Stomach (tissue), 9 donors: ENCODE measurements around the gene TSTD1. TPM values are rescaled to one million over a fixed set of nuclear protein-coding genes. Genes with fewer than 3 reads are reported as not detected.
A peak's percentile ranks its signal among the peaks of the same experiment; 100 is the strongest.
"Not testable (repeated sequence)": the region's sequence is repeated elsewhere in the genome, so short reads cannot be mapped to it uniquely, and the experiment has no call there.

ENCODE experiments used
- DNase-seq, 2 donors: peaks; one replicate each; pipeline versions ENCODE4 v3.0.0 to v3.0.0-alpha.2; 2013 to 2019
- H3K27ac ChIP-seq, 5 donors: fragments of 200-600 bp in 4 of 5; sonication (generic) in 4 of 5; one replicate each; pipeline ENCODE4 v1.5.1; 2013 to 2019; ENCODE audit warnings: mild to moderate bottlenecking in 1 of 5, moderate library complexity in 1 of 5
- H3K27me3 ChIP-seq, 3 donors: fragments of 200-600 bp; sonication (generic); one replicate each; pipeline ENCODE4 v1.5.1; 2017 to 2019; ENCODE audit warnings: mixed run types in 1 of 3
- H3K36me3 ChIP-seq, 4 donors: fragments of 200-600 bp; sonication (generic); 1 replicate in 3 of 4; 2 replicates in 1 of 4; pipeline ENCODE4 v1.5.1; 2016 to 2019
- H3K4me1 ChIP-seq, 4 donors: fragments of 200-600 bp; sonication (generic); one replicate each; pipeline ENCODE4 v1.5.1; 2016 to 2019
- H3K4me3 ChIP-seq, 4 donors: fragments of 200-600 bp; sonication (generic) in 3 of 4; one replicate each; pipeline ENCODE4 v1.5.1; 2016 to 2019; ENCODE audit warnings: mild to moderate bottlenecking in 1 of 4
- H3K9me3 ChIP-seq, 4 donors: fragments of 200-600 bp; sonication (generic); one replicate each; pipeline ENCODE4 v1.5.1; 2016 to 2019
- EP300 ChIP-seq: sonication (generic); formaldehyde crosslinking; IDR thresholded peaks from one replicate; pipeline ENCODE4 v1.6.1; 2017; ENCODE audit warnings: antibody characterized with exemption
- POLR2A ChIP-seq, 4 donors: fragments of 450-650 bp; IDR thresholded peaks; one replicate each; pipeline ENCODE4 v1.6.1; 2016; ENCODE audit warnings: antibody characterized with exemption in 4 of 4, control low read depth in 2 of 4, mild to moderate bottlenecking in 1 of 4, moderate library complexity in 1 of 4
- POLR2AphosphoS5 ChIP-seq, 3 donors: sonication (generic); formaldehyde crosslinking; IDR thresholded peaks; one replicate each; pipeline ENCODE4 v1.6.1; 2016; ENCODE audit warnings: antibody characterized with exemption in 3 of 3
- WGBS, 5 donors: extraction: QIAGEN DNeasy Blood & Tissue Kit in 3 of 5; methylation state at CpG; one replicate each; pipeline versions ENCODE4 v1.1.5 to v1.1.7; 2013 to 2018; 5-methylcytosine and 5-hydroxymethylcytosine counted together
- intact Hi-C: fragments of 100-400 bp; cut with DNase I; formaldehyde crosslinking; loops from one replicate; pipeline ENCODE4 v1.15.1; 2023; ENCODE audit warnings: low total_unique reads
- polyA plus RNA-seq, 3 donors: library from polyadenylated mRNA; stranded (reverse); fragments of 200-250 nt; gene quantifications; one replicate each; pipeline ENCODE4 v1.2.3, GENCODE V29; 2013
- total RNA-seq, 5 donors: library from RNA; depleted of rRNA; stranded (reverse); fragments of >200 nt; gene quantifications; one replicate each; pipeline versions ENCODE4 v1.1.0 to v1.2.3, GENCODE V29; 2014 to 2016
- TF ChIP-seq, protein P1 (sequence below), 7 experiments: fragments of 450-650 bp in 4 of 7; fragments of 200-600 bp in 3 of 7; sonication (generic) in 3 of 7; IDR thresholded peaks; one replicate each; pipeline ENCODE4 v1.5.1; 2016 to 2019; ENCODE audit warnings: antibody characterized with exemption in 7 of 7, control low read depth in 2 of 7, mild to moderate bottlenecking in 1 of 7
- donor health status: healthy with polysubstance abuse.
- donor health status: Bipolar disorder and iron deficiency.
- donor health status: healthy.

The TSTD1 gene
- total and polyA plus RNA-seq, 8 donors = 13.2 to 186 (median 112) TPM; not detected in 1

DNA sequence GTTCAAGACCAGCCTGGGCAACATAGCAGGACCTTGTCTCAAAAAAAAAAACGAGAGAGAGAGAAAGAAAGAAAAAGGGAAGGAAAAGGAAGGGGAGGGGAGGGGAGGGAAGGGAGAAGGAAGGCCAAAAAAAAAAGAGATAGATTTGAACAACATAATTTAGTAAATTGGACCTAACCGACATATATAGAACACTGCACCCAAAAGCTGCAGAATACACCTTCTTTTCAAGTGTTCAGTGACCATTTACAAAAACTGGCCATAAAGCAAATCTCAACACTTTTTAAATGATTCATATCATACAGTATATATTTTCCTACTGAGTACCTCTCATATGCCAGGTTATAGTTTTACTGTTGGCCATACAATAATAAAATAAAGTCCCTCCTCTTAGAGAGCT lies 6.9 kb downstream of the TSTD1 start:
- no peak overlapping the region for H3K4me3 ChIP-seq
- no peaks in the 10 kb centered on the region for H3K9me3 ChIP-seq
- 61 to 72% (median 70%) methylated on average over 2 of the region's 2 CpGs for WGBS, 5 donors
- no peak for DNase-seq
- H3K27ac ChIP-seq = no peak overlapping the region
- H3K4me1 ChIP-seq = peaks cover 0 to 6% (median 0%) of the 10 kb centered on the region in 4 donors
- H3K27me3 ChIP-seq = no peaks in the 10 kb centered on the region
- intact Hi-C loops = no loop called here
- no peaks in the 10 kb centered on the region for H3K36me3 ChIP-seq
- TF ChIP-seq POLR2A (IDR thresholded peaks at IDR 0.05) = no peak
- TF ChIP-seq EP300 = no peak
- TF ChIP-seq, protein P1, sequence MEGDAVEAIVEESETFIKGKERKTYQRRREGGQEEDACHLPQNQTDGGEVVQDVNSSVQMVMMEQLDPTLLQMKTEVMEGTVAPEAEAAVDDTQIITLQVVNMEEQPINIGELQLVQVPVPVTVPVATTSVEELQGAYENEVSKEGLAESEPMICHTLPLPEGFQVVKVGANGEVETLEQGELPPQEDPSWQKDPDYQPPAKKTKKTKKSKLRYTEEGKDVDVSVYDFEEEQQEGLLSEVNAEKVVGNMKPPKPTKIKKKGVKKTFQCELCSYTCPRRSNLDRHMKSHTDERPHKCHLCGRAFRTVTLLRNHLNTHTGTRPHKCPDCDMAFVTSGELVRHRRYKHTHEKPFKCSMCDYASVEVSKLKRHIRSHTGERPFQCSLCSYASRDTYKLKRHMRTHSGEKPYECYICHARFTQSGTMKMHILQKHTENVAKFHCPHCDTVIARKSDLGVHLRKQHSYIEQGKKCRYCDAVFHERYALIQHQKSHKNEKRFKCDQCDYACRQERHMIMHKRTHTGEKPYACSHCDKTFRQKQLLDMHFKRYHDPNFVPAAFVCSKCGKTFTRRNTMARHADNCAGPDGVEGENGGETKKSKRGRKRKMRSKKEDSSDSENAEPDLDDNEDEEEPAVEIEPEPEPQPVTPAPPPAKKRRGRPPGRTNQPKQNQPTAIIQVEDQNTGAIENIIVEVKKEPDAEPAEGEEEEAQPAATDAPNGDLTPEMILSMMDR (IDR thresholded peaks at IDR 0.05) = no peak
- no peak for TF ChIP-seq POLR2AphosphoS5 (IDR thresholded peaks at IDR 0.05)

GRCh38 chr1:161029466-161029865 lies 9.3 kb downstream of the TSTD1 start:
- H3K4me3 ChIP-seq, H3K27me3 ChIP-seq, H3K27ac ChIP-seq, intact Hi-C loops, H3K36me3 ChIP-seq, H3K4me1 ChIP-seq, DNase-seq, H3K9me3 ChIP-seq: not testable (repeated sequence)
- 91 to 100% (median 98%) methylated on average over 10 to 32 of the region's 32 CpGs for WGBS, 5 donors

DNA sequence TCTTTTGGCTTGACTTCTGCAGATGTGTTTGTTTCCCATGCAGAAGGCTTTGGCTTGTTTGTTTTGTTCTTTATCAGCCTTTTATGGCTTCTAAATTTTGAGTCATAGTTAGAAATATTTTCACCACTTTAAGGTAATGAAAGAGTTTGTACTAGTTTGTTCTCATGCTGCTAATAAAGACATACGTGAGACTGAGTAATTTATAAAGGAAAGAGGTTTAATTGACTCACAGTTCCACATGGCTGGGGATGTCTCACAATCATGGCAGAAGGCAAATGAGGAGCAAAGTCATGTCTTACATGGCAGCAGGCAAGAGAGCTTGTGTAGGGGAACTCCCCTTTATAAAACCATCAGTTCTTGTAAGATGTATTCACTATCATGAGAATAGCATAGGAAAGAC lies 11.8 kb downstream of the TSTD1 start:
- H3K4me3 ChIP-seq, DNase-seq, H3K36me3 ChIP-seq, H3K9me3 ChIP-seq, H3K4me1 ChIP-seq, intact Hi-C loops, H3K27me3 ChIP-seq, H3K27ac ChIP-seq: not testable (repeated sequence)
- whole genome bisulfite sequencing, 5 donors = 52 to 68% (median 56%) methylated on average over 1 of the region's 1 CpG

DNA sequence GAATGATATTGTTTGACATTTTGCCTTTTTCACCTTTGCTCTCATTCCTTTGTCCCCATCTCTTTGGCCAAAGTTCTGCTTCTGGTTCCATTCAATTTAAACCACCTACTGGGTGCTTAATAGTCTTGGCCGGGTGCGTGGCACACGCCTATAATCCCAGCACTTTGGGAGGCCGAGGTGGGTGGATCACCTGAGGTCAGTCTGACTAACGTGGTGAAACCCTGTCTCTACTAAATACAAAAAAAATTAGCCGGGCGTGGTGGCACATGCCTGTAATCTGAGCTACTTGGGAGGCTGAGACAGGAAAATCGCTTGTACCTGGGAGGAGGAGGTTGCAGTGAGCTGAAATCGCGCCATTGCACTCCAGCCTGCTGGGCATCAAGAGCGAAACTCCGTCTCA lies 16.3 kb downstream of the TSTD1 start:
- H3K9me3 ChIP-seq, H3K36me3 ChIP-seq, H3K27me3 ChIP-seq, intact Hi-C loops, DNase-seq, H3K4me3 ChIP-seq: not testable (repeated sequence)
- 74 to 90% (median 80%) methylated on average over 12 of the region's 12 CpGs for WGBS, 5 donors
- peak overlapping the region; percentile 70 to 93 (median 89) for H3K27ac ChIP-seq
- TF ChIP-seq POLR2A (IDR thresholded peaks at IDR 0.05) = peak in 1 of 4 donors; percentile 17
- H3K4me1 ChIP-seq = peaks cover 22 to 45% (median 36%) of the 10 kb centered on the region in 4 donors

DNA sequence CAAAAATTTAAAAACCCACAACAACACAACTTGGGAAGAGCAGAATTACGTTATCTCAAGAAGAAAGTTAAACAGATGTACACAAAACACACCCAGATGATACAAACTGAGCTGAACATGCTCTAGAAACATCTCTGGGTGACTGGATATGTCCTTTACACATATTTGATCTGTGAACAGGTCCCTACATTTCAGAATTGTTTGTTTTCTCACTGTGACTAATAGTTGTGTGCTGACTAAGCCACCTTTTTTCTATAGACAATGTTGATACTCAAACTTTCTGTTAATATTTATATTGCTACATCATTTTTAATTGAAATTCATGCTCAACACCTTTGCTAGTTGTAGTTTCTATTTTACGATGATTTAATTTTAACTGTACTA lies 16.8 kb downstream of the TSTD1 start:
- no peak for TF ChIP-seq EP300
- TF ChIP-seq, protein P1 (IDR thresholded peaks at IDR 0.05) = no peak
- TF ChIP-seq POLR2A (IDR thresholded peaks at IDR 0.05) = no peak
- TF ChIP-seq POLR2AphosphoS5 (IDR thresholded peaks at IDR 0.05) = no peak
- peak overlapping the region; percentile 87 to 94 (median 91) for H3K27ac ChIP-seq
- peak overlapping the region; percentile 62 to 73 (median 66) for H3K4me3 ChIP-seq
- WGBS, 5 donors = 33 to 54% (median 43%) methylated on average over 2 of the region's 2 CpGs
- peaks cover 26 to 49% (median 38%) of the 10 kb centered on the region in 4 donors for H3K4me1 ChIP-seq
- intact Hi-C loops = no loop called here
- no peaks in the 10 kb centered on the region for H3K36me3 ChIP-seq
- peak in 1 of 2 donors; percentile 41 for DNase-seq
- H3K9me3 ChIP-seq = no peaks in the 10 kb centered on the region
- peaks cover 0 to 7% (median 0%) of the 10 kb centered on the region in 3 donors for H3K27me3 ChIP-seq

DNA sequence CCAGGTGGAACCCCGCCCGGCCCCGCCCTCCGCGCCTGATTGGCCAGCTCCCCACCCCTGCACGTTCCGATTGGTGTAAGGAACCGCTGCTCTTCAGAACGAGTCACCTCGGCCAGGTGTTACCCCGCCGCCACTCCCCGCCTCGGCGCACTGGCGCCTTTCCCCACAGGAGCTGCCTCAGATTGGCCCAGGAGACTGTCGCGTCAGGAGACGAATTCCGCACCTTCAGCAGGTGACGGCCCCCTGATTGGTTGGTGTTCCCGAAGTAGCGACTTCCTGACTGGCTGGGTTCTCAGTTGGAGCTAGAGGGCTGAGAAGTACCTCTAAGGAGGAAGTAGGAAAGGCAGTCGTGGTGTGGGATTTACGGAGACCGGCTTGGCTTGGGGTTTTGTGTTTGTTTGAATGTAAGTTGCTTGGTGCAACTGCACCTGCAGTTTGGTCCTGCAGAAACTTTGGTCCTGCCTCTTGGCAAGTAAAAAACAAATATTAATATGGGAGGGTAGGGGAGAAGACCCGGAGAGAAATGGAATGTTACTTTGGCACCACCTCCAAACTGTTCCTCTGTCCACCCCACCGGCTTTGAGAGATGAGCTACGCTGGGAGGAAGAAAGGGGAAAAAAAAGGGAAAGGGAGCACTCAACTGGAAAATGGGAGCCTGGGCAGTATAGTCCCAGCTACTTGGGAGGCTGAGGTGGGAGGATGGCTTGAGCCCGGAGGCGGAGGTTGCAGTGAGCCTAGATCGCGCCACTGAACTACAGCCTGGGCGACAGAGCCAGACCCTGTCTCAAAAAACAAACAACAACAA lies 17.4 kb downstream of the TSTD1 start:
- Histone ChIP-seq H3K27ac (peak overlapping the region; percentile 87 to 94 (median 91)), H3K9me3 (no peaks in the 10 kb centered on the region), H3K4me3 (peak overlapping the region; percentile 62 to 73 (median 66)), H3K27me3 (peaks cover 0 to 7% (median 0%) of the 10 kb centered on the region in 3 donors), H3K36me3 (no peaks in the 10 kb centered on the region), H3K4me1 (peaks cover 28 to 49% (median 40%) of the 10 kb centered on the region in 4 donors)
- 7 to 21% (median 11%) methylated on average over 21 to 34 of the region's 34 CpGs for WGBS, 5 donors
- peak; percentile 98 for DNase-seq
- intact Hi-C loops = no loop called here
- TF ChIP-seq POLR2AphosphoS5 (IDR thresholded peaks at IDR 0.05) = peak; percentile 1 to 95 (median 94)
- TF ChIP-seq POLR2A (IDR thresholded peaks at IDR 0.05) = peak in 2 of 4 donors; percentile 85 to 89
- no peak for TF ChIP-seq EP300
- TF ChIP-seq, protein P1 (IDR thresholded peaks at IDR 0.05) = no peak
